GM12875 (cell line): ENCODE results near the gene SYT7.

Source experiments
- H3K4me3 ChIP-seq: one replicate; pipeline ENCODE4 v1.5.1; 2011; ENCODE audit warnings: low read depth, low read length, control low read depth
- TF ChIP-seq, protein P1 (sequence below): IDR thresholded peaks from 2 replicates; pipeline ENCODE4 v1.5.1; 2011; ENCODE audit warnings: low read depth, mild to moderate bottlenecking, control low read depth, inconsistent platforms, low read length, moderate library complexity, borderline replicate concordance; ENCODE audit not compliant: insufficient read depth

SYT7 gene

DNA sequence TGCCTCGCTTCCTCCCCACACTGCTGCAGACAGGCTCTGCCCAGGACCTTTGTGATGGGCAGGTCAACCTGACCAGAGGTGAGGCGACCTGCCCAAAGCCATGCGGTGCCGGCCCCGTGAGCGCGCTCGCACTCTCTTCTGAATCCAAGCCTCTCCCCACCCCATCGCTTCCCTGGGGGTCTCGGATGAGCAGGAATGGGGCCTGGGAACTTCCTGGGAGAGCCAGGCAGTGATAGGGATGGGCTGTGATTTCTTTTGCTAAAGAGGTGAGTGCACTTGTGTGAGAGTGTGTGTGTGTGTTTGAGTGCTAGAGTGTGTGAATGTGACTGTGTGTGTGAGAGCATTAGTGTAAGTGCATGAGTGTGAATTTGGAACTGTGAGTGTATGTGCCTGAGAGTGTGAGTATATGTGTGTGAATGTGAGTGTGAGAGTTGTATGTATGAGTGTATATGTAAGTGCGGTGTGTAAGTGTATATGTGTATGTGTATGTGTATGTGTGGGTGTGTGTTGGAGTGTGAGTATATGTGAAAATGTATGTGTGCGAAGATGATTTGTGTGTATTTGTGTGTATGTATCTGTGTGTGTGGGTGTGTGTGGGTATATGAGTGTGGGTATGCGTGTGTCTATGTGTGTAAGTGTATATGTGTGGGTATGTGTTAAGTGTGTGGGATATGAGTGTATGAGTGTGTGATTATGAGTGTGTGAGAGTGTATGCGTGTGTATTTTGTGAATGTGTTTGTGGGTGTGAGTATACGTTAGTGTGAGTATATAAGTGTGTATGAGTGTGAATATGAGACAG, 84.1 kb downstream of the SYT7 start:
- TF ChIP-seq, protein P1, sequence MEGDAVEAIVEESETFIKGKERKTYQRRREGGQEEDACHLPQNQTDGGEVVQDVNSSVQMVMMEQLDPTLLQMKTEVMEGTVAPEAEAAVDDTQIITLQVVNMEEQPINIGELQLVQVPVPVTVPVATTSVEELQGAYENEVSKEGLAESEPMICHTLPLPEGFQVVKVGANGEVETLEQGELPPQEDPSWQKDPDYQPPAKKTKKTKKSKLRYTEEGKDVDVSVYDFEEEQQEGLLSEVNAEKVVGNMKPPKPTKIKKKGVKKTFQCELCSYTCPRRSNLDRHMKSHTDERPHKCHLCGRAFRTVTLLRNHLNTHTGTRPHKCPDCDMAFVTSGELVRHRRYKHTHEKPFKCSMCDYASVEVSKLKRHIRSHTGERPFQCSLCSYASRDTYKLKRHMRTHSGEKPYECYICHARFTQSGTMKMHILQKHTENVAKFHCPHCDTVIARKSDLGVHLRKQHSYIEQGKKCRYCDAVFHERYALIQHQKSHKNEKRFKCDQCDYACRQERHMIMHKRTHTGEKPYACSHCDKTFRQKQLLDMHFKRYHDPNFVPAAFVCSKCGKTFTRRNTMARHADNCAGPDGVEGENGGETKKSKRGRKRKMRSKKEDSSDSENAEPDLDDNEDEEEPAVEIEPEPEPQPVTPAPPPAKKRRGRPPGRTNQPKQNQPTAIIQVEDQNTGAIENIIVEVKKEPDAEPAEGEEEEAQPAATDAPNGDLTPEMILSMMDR = no peak
- H3K4me3 ChIP-seq = no peak overlapping the region

DNA sequence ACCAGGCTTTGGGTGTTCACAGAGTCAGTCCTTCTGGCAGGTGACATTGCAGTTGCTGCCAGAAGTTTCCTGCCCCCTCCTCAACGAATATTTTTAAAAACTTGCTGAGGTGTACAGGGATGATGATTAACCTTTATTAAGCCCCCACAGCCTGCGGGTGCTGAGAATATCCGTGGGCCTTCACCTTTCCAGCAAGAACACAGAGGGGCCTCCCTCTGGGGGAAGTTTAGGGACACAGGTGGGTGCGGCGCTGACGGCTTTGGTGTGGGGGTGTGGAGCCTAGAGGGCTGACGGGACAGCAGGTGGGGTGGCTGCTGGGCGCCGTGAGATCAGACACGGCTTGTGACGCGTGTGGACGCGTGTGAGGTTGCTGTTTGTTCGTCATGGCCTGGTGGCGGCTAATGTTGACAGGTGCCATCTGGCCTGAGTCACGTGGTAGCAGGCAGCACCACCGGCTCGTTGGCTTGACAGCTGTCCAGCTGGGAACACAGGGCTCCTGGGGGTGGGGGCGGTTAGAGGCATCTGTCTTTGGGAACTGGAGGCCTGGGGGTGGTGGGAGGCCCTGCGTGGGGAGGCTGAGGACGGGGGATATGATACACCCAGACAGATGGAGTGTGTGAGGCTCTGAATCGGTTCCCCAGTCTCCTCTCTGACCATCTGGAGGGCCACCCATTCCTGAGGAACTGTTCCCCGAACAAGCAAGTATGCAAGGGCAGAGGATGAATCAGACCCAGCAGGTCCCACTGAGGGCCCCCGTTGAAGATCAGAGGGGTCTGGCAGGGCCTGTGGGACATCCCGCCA, 84.9 kb downstream of the SYT7 start:
- H3K4me3 ChIP-seq = no peak overlapping the region
- TF ChIP-seq, protein P1 = no peak

DNA sequence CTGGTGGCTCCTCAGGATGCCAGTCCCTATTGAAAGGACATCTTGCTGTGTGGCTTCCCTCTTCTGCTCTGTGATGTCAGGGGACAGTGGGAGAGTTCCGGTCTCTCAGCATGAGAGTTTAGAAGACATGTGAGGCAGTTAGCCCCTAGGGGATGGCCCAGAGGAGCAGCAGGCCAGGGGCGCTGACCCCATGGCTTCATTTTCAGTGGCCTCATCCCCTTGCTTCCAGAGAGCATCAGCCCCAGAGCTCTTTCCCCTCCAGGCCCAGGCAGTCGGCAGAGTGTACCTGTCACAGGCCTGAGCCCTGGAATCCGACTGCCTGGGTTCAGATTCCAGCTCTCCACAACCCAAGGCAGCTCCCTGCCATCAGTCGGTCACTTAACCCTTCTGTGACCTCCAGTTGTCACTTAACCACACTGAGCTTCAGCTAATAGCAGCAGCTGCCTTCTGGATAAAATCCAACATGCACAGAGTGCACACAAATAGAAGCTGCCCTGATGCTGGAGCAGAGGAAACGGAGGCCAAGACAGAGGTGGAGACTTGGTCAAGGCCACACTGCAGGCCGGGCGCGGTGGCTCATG, 86.4 kb downstream of the SYT7 start:
- H3K4me3 ChIP-seq = no peak overlapping the region
- TF ChIP-seq, protein P1 = no peak

DNA sequence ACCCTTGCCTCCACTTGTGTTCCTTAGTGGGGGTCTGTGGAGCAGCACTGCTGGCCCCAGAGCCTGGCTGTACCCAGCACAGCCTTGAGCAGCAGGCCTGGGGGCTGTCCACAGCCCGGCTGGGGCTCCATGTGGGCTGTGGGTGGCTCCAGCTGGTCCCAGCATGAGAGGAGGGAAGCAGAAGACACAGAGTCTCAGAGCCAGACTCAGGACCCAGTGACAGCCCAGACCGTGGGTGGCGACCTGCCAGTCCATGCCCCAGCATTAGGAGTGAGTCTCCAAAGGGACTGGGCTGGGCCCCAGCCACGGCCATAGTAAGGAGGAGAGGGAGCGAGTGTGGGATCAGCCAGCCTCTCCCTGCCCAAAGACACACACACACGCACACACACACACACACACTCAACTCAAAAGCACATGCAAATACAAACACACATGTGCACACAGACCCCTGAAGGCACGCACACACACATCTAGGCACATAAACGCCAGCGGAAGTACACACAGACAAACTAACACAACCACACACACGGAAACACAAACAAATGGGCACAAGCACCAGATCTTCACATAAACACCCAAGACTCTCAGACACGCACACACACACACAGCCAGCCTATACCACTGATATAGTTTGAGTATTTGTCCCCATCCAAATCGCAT, 89.0 kb downstream of the SYT7 start:
- TF ChIP-seq, protein P1 = no peak
- H3K4me3 ChIP-seq = no peak overlapping the region

DNA sequence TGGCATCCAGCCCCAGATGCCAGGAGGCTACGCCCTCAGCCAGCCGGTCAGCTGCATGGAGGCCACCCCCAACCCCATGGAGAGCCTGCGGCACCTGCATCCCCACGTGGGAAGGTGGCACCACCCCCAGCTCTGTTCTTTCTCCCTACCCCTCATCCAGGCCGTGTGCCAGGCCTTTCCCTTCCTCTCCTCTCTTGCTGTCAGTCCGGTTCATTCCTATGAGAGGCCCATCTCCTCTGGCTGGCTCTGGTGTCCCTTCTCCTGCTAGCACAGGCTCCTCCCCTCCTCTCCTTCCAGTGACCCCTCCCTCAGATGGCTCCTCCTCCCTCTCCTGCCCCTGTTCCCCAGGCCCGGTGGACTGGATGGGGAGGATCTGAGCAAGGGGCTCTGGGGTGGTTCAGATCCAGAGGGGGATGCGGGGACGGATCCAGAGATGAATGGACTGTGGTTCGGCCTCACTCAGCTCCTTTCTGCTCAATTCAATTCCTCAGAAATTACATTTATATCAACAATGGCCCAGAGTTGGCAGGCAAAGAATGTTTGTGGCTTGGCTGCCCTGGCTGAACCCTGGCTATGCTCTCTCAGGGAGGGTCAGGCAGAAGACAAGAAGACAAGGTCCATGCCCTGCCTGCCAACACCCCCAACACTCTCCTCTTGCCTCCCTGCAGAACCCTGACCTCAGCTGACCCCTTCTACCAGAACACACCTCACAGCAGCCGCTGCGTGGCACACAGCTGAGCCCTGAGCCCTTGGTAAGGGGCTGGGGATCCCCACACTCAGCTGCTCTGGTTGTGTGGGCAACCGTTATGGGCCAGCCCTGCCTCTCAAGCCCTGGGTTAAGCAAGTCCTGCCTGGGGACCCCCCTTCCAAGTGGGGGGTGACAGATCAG, 90.8 kb downstream of the SYT7 start:
- no peak overlapping the region for H3K4me3 ChIP-seq
- TF ChIP-seq, protein P1 = no peak

DNA sequence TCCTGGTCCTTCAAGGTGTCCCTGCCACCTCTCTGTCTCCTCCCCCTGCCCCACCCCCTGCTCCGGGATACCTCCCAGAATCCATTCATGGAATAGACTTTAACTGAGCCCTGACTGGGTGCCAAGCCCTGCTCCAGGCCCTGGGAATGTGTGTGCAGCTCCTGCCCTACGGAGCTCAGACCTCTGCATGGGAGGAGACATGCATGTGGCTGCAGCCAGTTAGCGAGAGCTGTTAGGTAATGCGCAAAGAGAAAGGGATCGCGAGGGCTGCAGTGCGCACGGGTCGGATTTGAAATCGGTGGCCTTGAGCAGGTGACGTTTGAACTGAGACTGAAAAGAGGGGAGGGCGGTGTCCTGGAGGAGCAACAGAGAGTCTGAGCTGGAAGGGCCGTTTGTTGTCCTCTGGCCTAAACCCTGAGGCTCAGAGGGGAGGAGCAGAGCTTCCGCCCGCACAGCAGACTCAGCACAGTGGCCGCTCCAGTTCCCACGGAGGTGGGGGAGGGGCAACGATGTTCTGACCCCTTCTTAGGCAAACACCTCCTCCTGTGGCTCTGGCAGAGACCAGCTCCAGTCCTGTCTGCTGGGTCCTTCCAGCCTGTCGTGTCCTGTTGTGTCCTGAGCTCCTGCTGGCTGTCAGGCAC, 92.1 kb downstream of the SYT7 start:
- H3K4me3 ChIP-seq = no peak overlapping the region
- TF ChIP-seq, protein P1 = no peak
